OCI-LY7 (cell line): Measurements from ENCODE around the gene SLC11A2. TPM values are rescaled to one million over a fixed set of nuclear protein-coding genes. Genes with fewer than 3 reads are reported as not detected.

Experiments
- BruUV-seq: library from RNA; stranded (reverse); fragments of 400-500 nt; replicated peaks from 2 replicates; lab custom pipeline; 2021; lab: Mats Ljungman, UMichigan
- CTCF ChIA-PET: fragments of 300-600 bp; sonication (Branson Sonifier 250); formaldehyde crosslinking; loops from one replicate; lab custom pipeline; 2022; ENCODE audit warnings: antibody characterized with exemption; ENCODE audit not compliant: unreplicated experiment; lab: Charles Lee
- POLR2A ChIA-PET: fragments of 300-600 bp; sonication (Branson Sonifier 250); formaldehyde crosslinking; loops from one replicate; lab custom pipeline; 2022; ENCODE audit warnings: antibody characterized with exemption; lab: Charles Lee
- DNase-seq: peaks from one replicate; pipeline ENCODE4 v3.0.0-alpha.2; 2015; ENCODE audit warnings: low spot score
- H2AFZ ChIP-seq: fragments of 200-600 bp; sonication (generic), shearing (Covaris generic); 2 replicates; pipeline ENCODE4 v1.6.1; 2014; ENCODE audit warnings: mild to moderate bottlenecking, antibody characterized with exemption, low read length, moderate library complexity
- H3K27ac ChIP-seq: fragments of 200-600 bp; sonication (generic); 2 replicates; pipeline ENCODE4 v1.5.1; 2014; ENCODE audit warnings: mixed run types, low read depth, mild to moderate bottlenecking, moderate library complexity, low read length, inconsistent platforms; ENCODE audit not compliant: poor library complexity, severe bottlenecking
- H3K36me3 ChIP-seq: fragments of 200-600 bp; sonication (generic); 2 replicates; pipeline ENCODE4 v1.6.1; 2014; ENCODE audit warnings: mild to moderate bottlenecking, antibody characterized with exemption, low read length, moderate library complexity, mixed read lengths; ENCODE audit not compliant: insufficient read depth
- H3K4me1 ChIP-seq: fragments of 200-600 bp; sonication (generic); 2 replicates; pipeline ENCODE4 v1.5.1; 2014; ENCODE audit warnings: mild to moderate bottlenecking, low read length; ENCODE audit not compliant: insufficient read depth, poor library complexity, severe bottlenecking
- H3K4me2 ChIP-seq: fragments of 200-600 bp; sonication (generic); 2 replicates; pipeline ENCODE4 v1.6.1; 2014; ENCODE audit warnings: mild to moderate bottlenecking, low read length
- H3K4me3 ChIP-seq: fragments of 200-600 bp; sonication (generic); 2 replicates; pipeline ENCODE4 v1.5.1; 2014; ENCODE audit warnings: mild to moderate bottlenecking, low read depth, low read length; ENCODE audit not compliant: poor library complexity, severe bottlenecking
- H3K79me2 ChIP-seq: fragments of 200-600 bp; sonication (generic); 2 replicates; pipeline ENCODE4 v1.6.1; 2016; ENCODE audit warnings: low read depth, mild to moderate bottlenecking, low read length, moderate library complexity, mixed read lengths; ENCODE audit not compliant: insufficient read depth
- H3K9me2 ChIP-seq: fragments of 200-600 bp; sonication (generic); 2 replicates; pipeline ENCODE4 v1.6.1; 2016; ENCODE audit warnings: mild to moderate bottlenecking, low read length, mixed read lengths; ENCODE audit not compliant: insufficient read depth
- H3K9me3 ChIP-seq: fragments of 200-600 bp; sonication (generic); 2 replicates; pipeline ENCODE4 v1.6.1; 2014; ENCODE audit warnings: mild to moderate bottlenecking, mixed run types, low read length, mixed read lengths
- H4K20me1 ChIP-seq: fragments of 200-600 bp; sonication (generic); 2 replicates; pipeline ENCODE4 v1.6.1; 2014; ENCODE audit warnings: mild to moderate bottlenecking, antibody characterized with exemption, low read length, moderate library complexity, mixed read lengths; ENCODE audit not compliant: insufficient read depth
- CTCF ChIP-seq: fragments of 200-600 bp; sonication (generic); conservative IDR thresholded peaks from 2 replicates; pipeline ENCODE4 v1.5.1; 2014; ENCODE audit warnings: mild to moderate bottlenecking, antibody characterized with exemption, low read length, moderate library complexity, mixed read lengths
- EZH2phosphoT487 ChIP-seq: fragments of 200-600 bp; sonication (generic); IDR thresholded peaks from 2 replicates; pipeline ENCODE4 v1.6.1; 2018; ENCODE audit warnings: low read depth, borderline replicate concordance, mild to moderate bottlenecking, mixed run types, antibody characterized with exemption, low read length, moderate library complexity, mixed read lengths
- intact Hi-C: fragments of 100-400 bp; cut with micrococcal nuclease; formaldehyde crosslinking; loops from one replicate; pipeline ENCODE4 v1.10.0; 2022; ENCODE audit not compliant: unreplicated experiment
- total RNA-seq, 2 experiments: library from RNA; depleted of rRNA in 1 of 2; stranded (reverse); fragments of >200 nt in 1 of 2; shearing (Covaris generic) in 1 of 2; gene quantifications; 2 replicates each; pipeline ENCODE4 v1.2.3, GENCODE V29; 2014 to 2022

SLC11A2 gene
- total RNA-seq, 2 experiments from 2014 or later, result 35.0 to 43.6 TPM

GRCh38 chr12:51033457-51034089, 7.4 kb upstream of the SLC11A2 start:
- Histone ChIP-seq H3K36me3 (no peaks in the 10 kb centered on the region), H3K9me3 (no peaks in the 10 kb centered on the region), H4K20me1 (no peaks in the 10 kb centered on the region), H3K4me3 (no peak overlapping the region), H3K79me2 (no peaks in the 10 kb centered on the region), H3K4me2 (no peak overlapping the region), H2AFZ (no peak overlapping the region), H3K4me1 (peaks cover 2% of the 10 kb centered on the region), H3K9me2 (no peaks in the 10 kb centered on the region), H3K27ac (no peak overlapping the region)
- intact Hi-C loops, result no loop called here
- ChIA-PET CTCF (no interaction called here), POLR2A (interaction anchor here (0.5 to 1.3 kb wide), 5 partner anchors 11 to 70 kb away, joined by 3 to 4 read pairs (median 3); no protein-coding TSS in a partner anchor)
- no peak for DNase-seq
- no TSS peak for BruUV-seq
- TF ChIP-seq EZH2phosphoT487, result no peak
- no peak for TF ChIP-seq CTCF

GRCh38 chr12:51033048-51033447, 6.9 kb upstream of the SLC11A2 start:
- H3K36me3 ChIP-seq, result no peaks in the 10 kb centered on the region
- ChIA-PET CTCF (no interaction called here), POLR2A (interaction anchor here (0.5 to 1.3 kb wide), 5 partner anchors 11 to 70 kb away, joined by 3 to 4 read pairs (median 3); no protein-coding TSS in a partner anchor)
- H3K4me3 ChIP-seq, result no peak overlapping the region
- BruUV-seq, result no TSS peak
- no peaks in the 10 kb centered on the region for H3K9me3 ChIP-seq
- H2AFZ ChIP-seq, result no peak overlapping the region
- no peak for TF ChIP-seq CTCF
- no peak for TF ChIP-seq EZH2phosphoT487
- H3K9me2 ChIP-seq, result no peaks in the 10 kb centered on the region
- no peak overlapping the region for H3K4me2 ChIP-seq
- H4K20me1 ChIP-seq, result no peaks in the 10 kb centered on the region
- intact Hi-C loops, result no loop called here
- peaks cover 7% of the 10 kb centered on the region for H3K4me1 ChIP-seq
- no peak for DNase-seq
- no peak overlapping the region for H3K27ac ChIP-seq
- no peaks in the 10 kb centered on the region for H3K79me2 ChIP-seq

GRCh38 chr12:51028813-51029150, 2.6 kb upstream of the SLC11A2 start:
- BruUV-seq, result no TSS peak
- Histone ChIP-seq H3K4me1 (peaks cover 38% of the 10 kb centered on the region), H3K27ac (no peak overlapping the region), H4K20me1 (0 out of 2 replicates have a peak, but pooled peaks cover 5% of the 10 kb centered on the region), H3K36me3 (peaks cover 4% of the 10 kb centered on the region; the same call in 1 of the 2 replicates), H2AFZ (no peak overlapping the region), H3K4me3 (no peak overlapping the region), H3K79me2 (peaks cover 20% of the 10 kb centered on the region), H3K9me3 (no peaks in the 10 kb centered on the region), H3K4me2 (no peak overlapping the region), H3K9me2 (no peaks in the 10 kb centered on the region)
- POLR2A ChIA-PET, result interaction anchor here (0.9 kb wide), 1 partner anchor 158 kb away, joined by 6 read pairs; no protein-coding TSS in a partner anchor
- DNase-seq, result no peak
- intact Hi-C loops, result loop anchor here (2.0 to 5.0 kb wide), 2 partner anchors 204 to 209 kb away; partner anchors contain the start of gene DAZAP2
- CTCF ChIA-PET, result interaction anchor here (0.6 to 1.2 kb wide), 3 partner anchors 111 to 205 kb away, joined by 3 read pairs; no protein-coding TSS in a partner anchor
- no peak for TF ChIP-seq EZH2phosphoT487
- TF ChIP-seq CTCF, result no peak
